Measurements from ENCODE around the gene OR13A1. TPM values are rescaled to one million over a fixed set of nuclear protein-coding genes. Genes with fewer than 3 reads are reported as not detected.

The OR13A1 gene
- total RNA-seq, 1 experiment from 2014 or later = 0.15 TPM

DNA sequence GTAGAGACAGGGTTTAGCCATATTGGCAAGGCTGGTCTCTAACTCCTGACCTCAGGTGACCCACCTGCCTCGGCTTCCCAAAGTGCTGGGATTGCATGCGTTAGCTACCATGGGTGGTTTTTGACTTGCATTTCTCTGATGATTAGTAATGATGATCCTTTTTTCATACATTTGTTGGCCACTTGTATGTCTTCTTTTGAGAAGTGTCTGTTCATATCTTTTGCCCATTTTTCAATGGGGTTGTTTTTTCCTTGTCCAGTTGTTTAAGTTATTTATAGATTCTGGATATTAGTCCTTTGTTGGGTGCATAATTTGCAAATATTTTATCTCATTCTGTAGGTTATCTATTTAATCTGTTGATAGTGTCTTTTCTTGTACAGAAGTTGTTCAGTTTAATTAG lies 4.3 kb upstream of the OR13A1 start (continued):
- TF ChIP-seq, protein P1, sequence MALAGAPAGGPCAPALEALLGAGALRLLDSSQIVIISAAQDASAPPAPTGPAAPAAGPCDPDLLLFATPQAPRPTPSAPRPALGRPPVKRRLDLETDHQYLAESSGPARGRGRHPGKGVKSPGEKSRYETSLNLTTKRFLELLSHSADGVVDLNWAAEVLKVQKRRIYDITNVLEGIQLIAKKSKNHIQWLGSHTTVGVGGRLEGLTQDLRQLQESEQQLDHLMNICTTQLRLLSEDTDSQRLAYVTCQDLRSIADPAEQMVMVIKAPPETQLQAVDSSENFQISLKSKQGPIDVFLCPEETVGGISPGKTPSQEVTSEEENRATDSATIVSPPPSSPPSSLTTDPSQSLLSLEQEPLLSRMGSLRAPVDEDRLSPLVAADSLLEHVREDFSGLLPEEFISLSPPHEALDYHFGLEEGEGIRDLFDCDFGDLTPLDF (CRISPR knock-in tag; IDR thresholded peaks at IDR 0.05) = no peak
- no peak for TF ChIP-seq IRF2 (CRISPR knock-in tag; IDR thresholded peaks at IDR 0.05; ENCODE audit: borderline replicate concordance, low read depth)
- no peak for TF ChIP-seq ELF4 (CRISPR knock-in tag; IDR thresholded peaks at IDR 0.05; ENCODE audit: low read depth)
- TF ChIP-seq, protein P2, sequence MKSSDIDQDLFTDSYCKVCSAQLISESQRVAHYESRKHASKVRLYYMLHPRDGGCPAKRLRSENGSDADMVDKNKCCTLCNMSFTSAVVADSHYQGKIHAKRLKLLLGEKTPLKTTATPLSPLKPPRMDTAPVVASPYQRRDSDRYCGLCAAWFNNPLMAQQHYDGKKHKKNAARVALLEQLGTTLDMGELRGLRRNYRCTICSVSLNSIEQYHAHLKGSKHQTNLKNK (CRISPR knock-in tag; IDR thresholded peaks at IDR 0.05) = no peak
- no peak for TF ChIP-seq SOX15 (CRISPR knock-in tag; IDR thresholded peaks at IDR 0.05)
- TF ChIP-seq, protein P3, sequence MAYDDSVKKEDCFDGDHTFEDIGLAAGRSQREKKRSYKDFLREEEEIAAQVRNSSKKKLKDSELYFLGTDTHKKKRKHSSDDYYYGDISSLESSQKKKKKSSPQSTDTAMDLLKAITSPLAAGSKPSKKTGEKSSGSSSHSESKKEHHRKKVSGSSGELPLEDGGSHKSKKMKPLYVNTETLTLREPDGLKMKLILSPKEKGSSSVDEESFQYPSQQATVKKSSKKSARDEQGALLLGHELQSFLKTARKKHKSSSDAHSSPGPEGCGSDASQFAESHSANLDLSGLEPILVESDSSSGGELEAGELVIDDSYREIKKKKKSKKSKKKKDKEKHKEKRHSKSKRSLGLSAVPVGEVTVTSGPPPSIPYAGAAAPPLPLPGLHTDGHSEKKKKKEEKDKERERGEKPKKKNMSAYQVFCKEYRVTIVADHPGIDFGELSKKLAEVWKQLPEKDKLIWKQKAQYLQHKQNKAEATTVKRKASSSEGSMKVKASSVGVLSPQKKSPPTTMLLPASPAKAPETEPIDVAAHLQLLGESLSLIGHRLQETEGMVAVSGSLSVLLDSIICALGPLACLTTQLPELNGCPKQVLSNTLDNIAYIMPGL (CRISPR knock-in tag; IDR thresholded peaks at IDR 0.05) = no peak

DNA sequence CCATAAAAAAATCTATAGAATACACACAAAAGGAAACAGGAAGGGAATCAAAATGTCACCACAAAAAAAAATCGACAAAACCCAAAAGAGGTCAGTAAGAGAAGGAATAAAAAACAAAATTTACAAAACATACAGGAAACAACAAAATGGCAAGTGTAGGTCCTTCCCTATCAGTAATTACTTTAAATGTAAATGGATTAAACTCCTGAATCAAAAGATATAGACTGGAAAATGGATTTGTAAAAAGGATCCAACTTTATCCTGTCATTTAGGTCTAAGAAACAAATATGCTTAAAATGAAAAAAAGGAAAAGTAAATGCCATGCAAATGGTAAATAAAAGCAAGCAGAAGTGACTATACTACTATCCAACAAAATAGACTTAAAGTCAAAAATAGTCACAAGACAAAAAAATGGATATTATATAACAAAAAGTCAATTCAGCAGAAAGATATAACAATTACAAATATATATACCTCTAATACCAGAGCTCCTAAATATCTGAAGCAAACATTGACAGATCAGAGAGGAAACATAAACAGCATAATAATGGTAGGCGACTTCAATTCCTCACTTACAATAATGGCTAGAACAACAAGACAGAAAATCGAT lies 2.0 kb downstream of the OR13A1 start:
- Mint-ChIP-seq H3K27me3 (ENCODE audit: low read depth) (no peaks in the 10 kb centered on the region), H3K4me1 (peaks cover 9% of the 10 kb centered on the region), H3K9me3 (peaks cover 27% of the 10 kb centered on the region), H3K36me3 (no peaks in the 10 kb centered on the region), H3K4me3 (no peak overlapping the region), H3K27ac (no peak overlapping the region)
- DNase-seq (ENCODE audit: low spot score) = no peak
- POLR2A ChIA-PET = no interaction called here
- ATAC-seq = no peak
- CTCF ChIA-PET = no interaction called here
- TF ChIP-seq, protein P4, sequence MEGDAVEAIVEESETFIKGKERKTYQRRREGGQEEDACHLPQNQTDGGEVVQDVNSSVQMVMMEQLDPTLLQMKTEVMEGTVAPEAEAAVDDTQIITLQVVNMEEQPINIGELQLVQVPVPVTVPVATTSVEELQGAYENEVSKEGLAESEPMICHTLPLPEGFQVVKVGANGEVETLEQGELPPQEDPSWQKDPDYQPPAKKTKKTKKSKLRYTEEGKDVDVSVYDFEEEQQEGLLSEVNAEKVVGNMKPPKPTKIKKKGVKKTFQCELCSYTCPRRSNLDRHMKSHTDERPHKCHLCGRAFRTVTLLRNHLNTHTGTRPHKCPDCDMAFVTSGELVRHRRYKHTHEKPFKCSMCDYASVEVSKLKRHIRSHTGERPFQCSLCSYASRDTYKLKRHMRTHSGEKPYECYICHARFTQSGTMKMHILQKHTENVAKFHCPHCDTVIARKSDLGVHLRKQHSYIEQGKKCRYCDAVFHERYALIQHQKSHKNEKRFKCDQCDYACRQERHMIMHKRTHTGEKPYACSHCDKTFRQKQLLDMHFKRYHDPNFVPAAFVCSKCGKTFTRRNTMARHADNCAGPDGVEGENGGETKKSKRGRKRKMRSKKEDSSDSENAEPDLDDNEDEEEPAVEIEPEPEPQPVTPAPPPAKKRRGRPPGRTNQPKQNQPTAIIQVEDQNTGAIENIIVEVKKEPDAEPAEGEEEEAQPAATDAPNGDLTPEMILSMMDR (IDR thresholded peaks at IDR 0.05) = no peak
- TF ChIP-seq, protein P5, sequence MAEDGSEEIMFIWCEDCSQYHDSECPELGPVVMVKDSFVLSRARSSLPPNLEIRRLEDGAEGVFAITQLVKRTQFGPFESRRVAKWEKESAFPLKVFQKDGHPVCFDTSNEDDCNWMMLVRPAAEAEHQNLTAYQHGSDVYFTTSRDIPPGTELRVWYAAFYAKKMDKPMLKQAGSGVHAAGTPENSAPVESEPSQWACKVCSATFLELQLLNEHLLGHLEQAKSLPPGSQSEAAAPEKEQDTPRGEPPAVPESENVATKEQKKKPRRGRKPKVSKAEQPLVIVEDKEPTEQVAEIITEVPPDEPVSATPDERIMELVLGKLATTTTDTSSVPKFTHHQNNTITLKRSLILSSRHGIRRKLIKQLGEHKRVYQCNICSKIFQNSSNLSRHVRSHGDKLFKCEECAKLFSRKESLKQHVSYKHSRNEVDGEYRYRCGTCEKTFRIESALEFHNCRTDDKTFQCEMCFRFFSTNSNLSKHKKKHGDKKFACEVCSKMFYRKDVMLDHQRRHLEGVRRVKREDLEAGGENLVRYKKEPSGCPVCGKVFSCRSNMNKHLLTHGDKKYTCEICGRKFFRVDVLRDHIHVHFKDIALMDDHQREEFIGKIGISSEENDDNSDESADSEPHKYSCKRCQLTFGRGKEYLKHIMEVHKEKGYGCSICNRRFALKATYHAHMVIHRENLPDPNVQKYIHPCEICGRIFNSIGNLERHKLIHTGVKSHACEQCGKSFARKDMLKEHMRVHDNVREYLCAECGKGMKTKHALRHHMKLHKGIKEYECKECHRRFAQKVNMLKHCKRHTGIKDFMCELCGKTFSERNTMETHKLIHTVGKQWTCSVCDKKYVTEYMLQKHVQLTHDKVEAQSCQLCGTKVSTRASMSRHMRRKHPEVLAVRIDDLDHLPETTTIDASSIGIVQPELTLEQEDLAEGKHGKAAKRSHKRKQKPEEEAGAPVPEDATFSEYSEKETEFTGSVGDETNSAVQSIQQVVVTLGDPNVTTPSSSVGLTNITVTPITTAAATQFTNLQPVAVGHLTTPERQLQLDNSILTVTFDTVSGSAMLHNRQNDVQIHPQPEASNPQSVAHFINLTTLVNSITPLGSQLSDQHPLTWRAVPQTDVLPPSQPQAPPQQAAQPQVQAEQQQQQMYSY (CRISPR knock-in tag; IDR thresholded peaks at IDR 0.05) = no peak
- no peak for TF ChIP-seq ZNF232 (CRISPR knock-in tag; IDR thresholded peaks at IDR 0.05)
- no peak for TF ChIP-seq NFYB (CRISPR knock-in tag; conservative IDR thresholded peaks at IDR 0.05; ENCODE audit: low read depth)
- no peak for TF ChIP-seq IRF2 (CRISPR knock-in tag; IDR thresholded peaks at IDR 0.05; ENCODE audit: borderline replicate concordance, low read depth)
- TF ChIP-seq ZNF263 (CRISPR knock-in tag; IDR thresholded peaks at IDR 0.05; ENCODE audit: low read depth) = no peak
- TF ChIP-seq CBFB (CRISPR knock-in tag; IDR thresholded peaks at IDR 0.05; ENCODE audit: low read depth) = no peak
- TF ChIP-seq, protein P6, sequence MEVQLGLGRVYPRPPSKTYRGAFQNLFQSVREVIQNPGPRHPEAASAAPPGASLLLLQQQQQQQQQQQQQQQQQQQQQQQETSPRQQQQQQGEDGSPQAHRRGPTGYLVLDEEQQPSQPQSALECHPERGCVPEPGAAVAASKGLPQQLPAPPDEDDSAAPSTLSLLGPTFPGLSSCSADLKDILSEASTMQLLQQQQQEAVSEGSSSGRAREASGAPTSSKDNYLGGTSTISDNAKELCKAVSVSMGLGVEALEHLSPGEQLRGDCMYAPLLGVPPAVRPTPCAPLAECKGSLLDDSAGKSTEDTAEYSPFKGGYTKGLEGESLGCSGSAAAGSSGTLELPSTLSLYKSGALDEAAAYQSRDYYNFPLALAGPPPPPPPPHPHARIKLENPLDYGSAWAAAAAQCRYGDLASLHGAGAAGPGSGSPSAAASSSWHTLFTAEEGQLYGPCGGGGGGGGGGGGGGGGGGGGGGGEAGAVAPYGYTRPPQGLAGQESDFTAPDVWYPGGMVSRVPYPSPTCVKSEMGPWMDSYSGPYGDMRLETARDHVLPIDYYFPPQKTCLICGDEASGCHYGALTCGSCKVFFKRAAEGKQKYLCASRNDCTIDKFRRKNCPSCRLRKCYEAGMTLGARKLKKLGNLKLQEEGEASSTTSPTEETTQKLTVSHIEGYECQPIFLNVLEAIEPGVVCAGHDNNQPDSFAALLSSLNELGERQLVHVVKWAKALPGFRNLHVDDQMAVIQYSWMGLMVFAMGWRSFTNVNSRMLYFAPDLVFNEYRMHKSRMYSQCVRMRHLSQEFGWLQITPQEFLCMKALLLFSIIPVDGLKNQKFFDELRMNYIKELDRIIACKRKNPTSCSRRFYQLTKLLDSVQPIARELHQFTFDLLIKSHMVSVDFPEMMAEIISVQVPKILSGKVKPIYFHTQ (CRISPR knock-in tag; IDR thresholded peaks at IDR 0.05) = no peak
